GM23338 (cell line): ENCODE results near the gene KRTAP10-12. TPM values are rescaled to one million over a fixed set of nuclear protein-coding genes. Genes with fewer than 3 reads are reported as not detected.

Experiments used
- ATAC-seq: fragments of 200-7000 bp; cut with Tn5 transposase; 3 replicates; pipeline ENCODE4 v1.9.1; 2020
- DNase-seq: peaks from one replicate; pipeline ENCODE4 v3.0.0-alpha.2; 2015; ENCODE audit warnings: low spot score
- H2AFZ ChIP-seq: fragments of 200-600 bp; sonication (generic); 2 replicates; pipeline ENCODE4 v1.8.0; 2016; ENCODE audit warnings: antibody characterized with exemption, mild to moderate bottlenecking, moderate library complexity
- H3F3A ChIP-seq: fragments of 200-600 bp; sonication (generic); replicated peaks from 2 replicates; pipeline ENCODE4 v1.8.0; 2017; ENCODE audit warnings: antibody characterized with exemption, mixed run types, low read depth
- H3K27ac ChIP-seq: fragments of 200-600 bp; sonication (generic); 2 replicates; pipeline ENCODE4 v1.6.1; 2016; ENCODE audit warnings: low read depth
- H3K27me3 ChIP-seq: fragments of 200-600 bp; sonication (generic); 2 replicates; pipeline ENCODE4 v1.8.0; 2016; ENCODE audit warnings: mild to moderate bottlenecking, mixed run types, moderate library complexity; ENCODE audit not compliant: insufficient read depth
- H3K36me3 ChIP-seq: fragments of 200-600 bp; sonication (generic); 2 replicates; pipeline ENCODE4 v1.8.0; 2016; ENCODE audit warnings: mild to moderate bottlenecking; ENCODE audit not compliant: insufficient read depth
- H3K4me1 ChIP-seq: fragments of 200-600 bp; sonication (generic); 2 replicates; pipeline ENCODE4 v1.8.0; 2016; ENCODE audit warnings: mild to moderate bottlenecking, moderate library complexity; ENCODE audit not compliant: insufficient read depth
- H3K4me2 ChIP-seq: fragments of 200-600 bp; sonication (generic); 2 replicates; pipeline ENCODE4 v1.7.1; 2017; ENCODE audit warnings: mixed run types
- H3K4me3 ChIP-seq: fragments of 200-600 bp; sonication (generic); 2 replicates; pipeline ENCODE4 v1.6.1; 2016; ENCODE audit warnings: mixed run types
- H3K79me2 ChIP-seq: fragments of 200-600 bp; sonication (generic); replicated peaks from 2 replicates; pipeline ENCODE4 v1.8.0; 2017; ENCODE audit warnings: mild to moderate bottlenecking; ENCODE audit not compliant: insufficient read depth
- H3K9me2 ChIP-seq: fragments of 200-600 bp; sonication (generic); 2 replicates; pipeline ENCODE4 v1.8.0; 2017; ENCODE audit not compliant: insufficient read depth
- H4K20me1 ChIP-seq: fragments of 200-600 bp; sonication (generic); replicated peaks from 2 replicates; pipeline ENCODE4 v1.8.0; 2017; ENCODE audit warnings: mild to moderate bottlenecking; ENCODE audit not compliant: insufficient read depth
- H3K27ac Mint-ChIP-seq: 2 replicates; pipeline ENCODE4 v1.8.0; 2020; ENCODE audit warnings: inconsistent platforms, mild to moderate bottlenecking, moderate library complexity, mixed read lengths
- H3K27me3 Mint-ChIP-seq: 3 replicates; pipeline ENCODE4 v1.8.0; 2022; ENCODE audit warnings: low read depth, mild to moderate bottlenecking, moderate library complexity, mixed read lengths, inconsistent platforms; ENCODE audit not compliant: insufficient read depth, poor library complexity
- H3K36me3 Mint-ChIP-seq: 3 replicates; pipeline ENCODE4 v1.8.0; 2021; ENCODE audit warnings: low read depth, mild to moderate bottlenecking, inconsistent platforms, moderate library complexity, mixed read lengths
- H3K4me1 Mint-ChIP-seq: 3 replicates; pipeline ENCODE4 v1.8.0; 2020; ENCODE audit warnings: mild to moderate bottlenecking, inconsistent platforms, mixed read lengths
- H3K4me3 Mint-ChIP-seq: 3 replicates; pipeline ENCODE4 v1.8.0; 2021; ENCODE audit warnings: moderate library complexity, mild to moderate bottlenecking, inconsistent platforms, mixed read lengths
- H3K9me3 Mint-ChIP-seq: 3 replicates; pipeline ENCODE4 v1.8.0; 2020; ENCODE audit warnings: moderate library complexity, mild to moderate bottlenecking, inconsistent platforms, mixed read lengths
- ETS1 ChIP-seq: IDR thresholded peaks from 2 replicates; pipeline ENCODE4 v1.6.1; 2016; ENCODE audit warnings: antibody characterized with exemption
- EZH2 ChIP-seq: fragments of 200-600 bp; sonication (generic); IDR thresholded peaks from one replicate; pipeline ENCODE4 v1.8.0; 2017; ENCODE audit warnings: antibody characterized with exemption, mild to moderate bottlenecking, low read depth; ENCODE audit not compliant: unreplicated experiment
- NANOG ChIP-seq: IDR thresholded peaks from 2 replicates; pipeline ENCODE4 v1.6.1; 2016; ENCODE audit warnings: antibody characterized with exemption, borderline replicate concordance
- POLR2AphosphoS5 ChIP-seq: IDR thresholded peaks from 2 replicates; pipeline ENCODE4 v1.6.1; 2016; ENCODE audit warnings: antibody characterized with exemption, low read depth
- STAT1 ChIP-seq: IDR thresholded peaks from one replicate; pipeline ENCODE4 v1.6.1; 2016; ENCODE audit warnings: antibody characterized with exemption; ENCODE audit not compliant: unreplicated experiment
- ZNF114 ChIP-seq: fragments of 250-450 bp; sonication (Bioruptor Pico); IDR thresholded peaks from 2 replicates; pipeline ENCODE4 v1.5.0; 2020; ENCODE audit warnings: mild to moderate bottlenecking, moderate library complexity
- ZNF331 ChIP-seq: fragments of 250-450 bp; sonication (Bioruptor Pico); IDR thresholded peaks from 2 replicates; pipeline ENCODE4 v1.5.0; 2020; ENCODE audit warnings: low read depth, mild to moderate bottlenecking, moderate library complexity
- ZNF462 ChIP-seq: fragments of 250-450 bp; sonication (Bioruptor Pico); IDR thresholded peaks from 2 replicates; pipeline ENCODE4 v1.5.0; 2020; ENCODE audit warnings: mild to moderate bottlenecking, moderate library complexity
- polyA plus RNA-seq: library from polyadenylated mRNA; unstranded; fragments of >200 nt; fragmentation: Nextera tagmentation; extraction: Ambion mirVana; gene quantifications from 2 replicates; pipeline ENCODE4 v1.2.1, GENCODE V29; 2016
- total RNA-seq: library from RNA; depleted of rRNA; stranded (reverse); fragments of >200 nt; shearing (Covaris generic); gene quantifications from 2 replicates; pipeline ENCODE4 v1.2.3, GENCODE V29; 2014

KRTAP10-12 gene
- total and polyA plus RNA-seq, 2 experiments from 2014 or later = not detected

DNA sequence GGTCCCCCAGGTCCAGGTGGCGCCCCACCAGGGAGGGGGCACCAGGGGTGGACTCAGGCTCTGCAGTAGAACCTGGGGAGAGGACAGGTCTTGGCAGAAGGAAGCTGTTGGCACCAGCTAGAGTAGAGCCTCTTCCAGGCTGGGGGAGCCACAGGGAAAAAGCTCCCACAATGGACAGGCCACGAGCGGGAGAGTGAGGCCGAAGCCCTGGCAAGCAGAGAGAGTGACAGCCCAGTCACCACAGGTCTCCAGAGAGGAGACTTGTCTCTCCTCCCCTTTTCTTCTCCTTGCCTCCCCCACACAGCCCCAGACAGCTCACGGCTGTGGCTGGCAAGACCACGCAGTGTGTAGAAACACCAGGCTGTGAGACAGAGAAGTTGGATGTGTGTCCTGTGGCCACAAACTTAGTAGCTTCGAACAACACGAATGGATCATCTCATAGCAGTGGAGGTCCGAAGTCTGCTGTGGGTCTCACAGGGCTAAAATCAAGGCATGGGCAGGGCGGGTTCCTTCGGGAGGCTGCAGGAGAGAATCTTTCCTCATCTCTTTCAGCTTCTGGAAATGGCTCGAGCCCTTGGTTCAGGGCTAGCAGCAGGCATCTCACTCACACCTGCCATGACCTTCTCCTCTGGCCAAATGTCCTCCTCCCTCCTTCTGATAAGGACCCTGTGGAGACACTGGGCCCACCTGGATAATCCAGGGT lies 45.8 kb upstream of the KRTAP10-12 start (continued):
- TF ChIP-seq ZNF462 (CRISPR knock-in tag) (no peak), EZH2 (no peak), ZNF114 (no peak)

DNA sequence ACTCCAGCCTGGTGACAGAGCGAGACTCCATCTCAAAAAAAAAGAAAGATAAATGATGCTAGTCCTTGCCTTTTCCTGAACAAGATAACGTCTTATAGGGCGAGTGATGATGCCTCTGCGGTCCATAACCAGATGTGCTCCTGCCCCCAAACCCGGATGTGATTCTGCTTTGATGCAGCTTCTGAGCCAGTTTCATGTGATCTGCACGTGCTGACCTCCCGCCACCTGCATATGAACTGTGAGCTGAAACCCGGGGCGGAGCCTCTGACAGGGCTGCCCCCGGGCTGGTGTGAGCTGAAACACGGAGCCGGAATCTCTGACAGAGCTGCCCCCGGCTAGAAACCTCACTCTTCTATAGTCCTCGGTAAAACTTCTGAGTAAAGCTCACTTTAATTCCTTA lies 43.8 kb upstream of the KRTAP10-12 start:
- peaks cover 9% of the 10 kb centered on the region; the same call in 2 of the 3 replicates for H3K36me3 Mint-ChIP-seq
- no peak for TF ChIP-seq NANOG
- no peak for TF ChIP-seq ZNF462 (CRISPR knock-in tag)
- no peak for TF ChIP-seq STAT1
- no peak for TF ChIP-seq POLR2AphosphoS5
- TF ChIP-seq ETS1 = no peak
- TF ChIP-seq ZNF114 = no peak
- no peak for TF ChIP-seq ZNF331

More for the DNA sequence above, 43.8 kb upstream of the KRTAP10-12 start:
- H3K9me2 ChIP-seq = no peaks in the 10 kb centered on the region
- H3K4me1 ChIP-seq = 0 out of 2 replicates have a peak, but pooled peaks cover 1% of the 10 kb centered on the region
- H3K4me3 ChIP-seq = no peak overlapping the region
- H3K4me2 ChIP-seq = no peak overlapping the region
- Mint-ChIP-seq H3K9me3 (peaks cover 18% of the 10 kb centered on the region), H3K4me3 (no peak overlapping the region), H3K27ac (no peak overlapping the region), H3K27me3 (peaks cover 14% of the 10 kb centered on the region), H3K4me1 (no peaks in the 10 kb centered on the region; the same call in 1 of the 3 replicates)
- H3K27me3 ChIP-seq = no peaks in the 10 kb centered on the region
- ATAC-seq (peak; percentile 32; the same call in 2 of the 3 replicates), DNase-seq (peak; percentile 47)
- no peak overlapping the region for H2AFZ ChIP-seq
- no peaks in the 10 kb centered on the region for H4K20me1 ChIP-seq
- no peaks in the 10 kb centered on the region for H3F3A ChIP-seq
- no peak overlapping the region for H3K27ac ChIP-seq
- H3K36me3 ChIP-seq = no peaks in the 10 kb centered on the region
- no peaks in the 10 kb centered on the region for H3K79me2 ChIP-seq
